Activated T-cell treated with anti-CD3 and anti-CD28 coated beads for 48 hours (primary cell): ENCODE measurements around the gene SLC2A11.

Source experiments
- DNase-seq: peaks from one replicate; pipeline ENCODE4 v3.0.0-alpha.2; 2020; ENCODE audit warnings: low read depth

SLC2A11 gene, protein sequence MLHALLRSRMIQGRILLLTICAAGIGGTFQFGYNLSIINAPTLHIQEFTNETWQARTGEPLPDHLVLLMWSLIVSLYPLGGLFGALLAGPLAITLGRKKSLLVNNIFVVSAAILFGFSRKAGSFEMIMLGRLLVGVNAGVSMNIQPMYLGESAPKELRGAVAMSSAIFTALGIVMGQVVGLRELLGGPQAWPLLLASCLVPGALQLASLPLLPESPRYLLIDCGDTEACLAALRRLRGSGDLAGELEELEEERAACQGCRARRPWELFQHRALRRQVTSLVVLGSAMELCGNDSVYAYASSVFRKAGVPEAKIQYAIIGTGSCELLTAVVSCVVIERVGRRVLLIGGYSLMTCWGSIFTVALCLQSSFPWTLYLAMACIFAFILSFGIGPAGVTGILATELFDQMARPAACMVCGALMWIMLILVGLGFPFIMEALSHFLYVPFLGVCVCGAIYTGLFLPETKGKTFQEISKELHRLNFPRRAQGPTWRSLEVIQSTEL

GRCh38 chr22:23857606-23858483 is at the start of gene SLC2A11:
SLC2A11 (plus strand) TSS chr22:23857875; CDS start chr22:23858000, 125 bp downstream.
- DNase-seq, result peak; percentile 93

DNA sequence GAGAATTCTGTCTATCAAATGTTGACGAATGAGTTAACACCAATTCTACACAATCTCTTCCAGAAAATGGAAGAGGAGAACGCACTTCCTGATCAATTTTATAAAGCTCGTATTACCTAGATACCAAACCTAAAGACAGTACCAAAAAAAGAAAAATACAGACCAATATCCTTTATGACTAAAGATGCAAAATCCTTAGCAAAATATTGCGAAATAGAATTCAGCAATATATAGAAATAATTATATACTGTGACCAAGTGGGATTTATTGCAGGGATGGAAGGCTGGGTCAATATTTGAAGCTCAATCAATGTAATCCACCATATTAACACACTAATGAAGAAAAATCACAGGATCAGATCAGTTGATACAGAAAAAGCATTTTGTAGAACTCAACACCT is 45.3 kb upstream of the SLC2A11 start:
- DNase-seq, result no peak

DNA sequence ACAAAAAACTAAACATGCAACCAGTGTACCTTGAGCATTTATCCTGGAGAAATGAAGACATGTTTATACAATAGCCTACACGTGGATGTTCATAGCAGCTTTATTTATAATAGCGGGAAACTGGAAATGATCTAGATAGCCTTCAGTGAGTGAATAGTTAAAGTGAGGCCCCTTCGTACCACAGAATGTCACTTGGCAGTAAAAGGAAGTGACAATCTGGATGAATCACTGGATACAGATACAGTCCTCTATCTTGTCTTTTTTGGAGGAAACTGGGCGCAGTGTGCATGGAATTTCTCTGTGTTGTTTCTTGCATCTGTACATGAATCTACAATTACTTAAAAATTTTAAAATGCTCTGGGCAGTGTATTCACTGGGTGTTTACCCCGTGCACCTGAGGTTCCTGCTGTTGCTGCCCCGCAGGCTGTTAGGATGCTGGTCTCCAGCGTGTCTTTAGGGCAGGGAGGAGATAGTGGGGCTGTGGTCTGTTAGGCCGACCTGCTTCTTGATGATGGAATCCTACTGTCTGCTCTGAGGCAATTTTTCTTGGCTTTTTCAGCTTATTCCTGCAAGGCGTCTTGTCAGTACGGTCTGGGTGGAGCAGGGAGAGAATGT is 42.0 kb upstream of the SLC2A11 start:
- DNase-seq, result no peak

DNA sequence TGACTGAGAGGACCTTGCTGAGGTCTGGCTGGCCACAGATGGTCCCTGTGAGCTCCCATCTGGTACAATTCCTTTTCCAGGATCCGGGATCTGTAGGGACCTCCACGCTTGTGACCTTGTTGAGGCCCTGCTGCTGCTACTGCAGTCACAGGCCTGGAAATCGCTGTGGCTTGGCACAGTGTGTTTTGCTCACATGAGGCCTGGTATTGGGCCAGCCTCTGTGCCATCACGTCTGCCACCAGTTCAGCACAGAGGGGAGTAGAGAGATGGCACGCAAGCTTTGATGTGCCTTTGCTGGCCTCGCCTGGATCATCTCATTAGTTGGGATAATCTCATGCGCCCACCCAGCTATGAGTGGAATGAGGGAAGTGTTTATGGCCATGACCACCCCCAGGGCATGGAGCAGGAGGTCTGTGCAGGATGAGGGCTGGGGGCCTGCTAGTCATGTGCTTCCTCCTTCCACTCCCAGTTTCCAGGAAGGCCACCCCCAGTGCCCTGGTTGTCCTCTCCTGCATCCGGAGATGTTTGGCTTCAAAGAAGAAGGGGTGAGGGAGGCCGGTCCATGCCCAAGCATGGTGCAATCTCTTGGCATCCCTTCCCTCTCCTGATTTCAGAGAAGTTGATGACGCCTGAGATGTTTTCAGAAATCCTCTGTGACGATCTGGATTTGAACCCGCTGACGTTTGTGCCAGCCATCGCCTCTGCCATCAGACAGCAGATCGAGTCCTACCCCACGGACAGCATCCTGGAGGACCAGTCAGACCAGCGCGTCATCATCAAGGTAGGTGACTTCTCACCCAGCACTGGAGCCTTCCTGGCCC is 41.3 kb upstream of the SLC2A11 start:
- no peak for DNase-seq

GRCh38 chr22:23817146-23817545 is 40.5 kb upstream of the SLC2A11 start:
- no peak for DNase-seq

- no peak for DNase-seq
These were observed 39.1 kb upstream of the SLC2A11 start for GRCh38 chr22:23818541-23818940.

DNA sequence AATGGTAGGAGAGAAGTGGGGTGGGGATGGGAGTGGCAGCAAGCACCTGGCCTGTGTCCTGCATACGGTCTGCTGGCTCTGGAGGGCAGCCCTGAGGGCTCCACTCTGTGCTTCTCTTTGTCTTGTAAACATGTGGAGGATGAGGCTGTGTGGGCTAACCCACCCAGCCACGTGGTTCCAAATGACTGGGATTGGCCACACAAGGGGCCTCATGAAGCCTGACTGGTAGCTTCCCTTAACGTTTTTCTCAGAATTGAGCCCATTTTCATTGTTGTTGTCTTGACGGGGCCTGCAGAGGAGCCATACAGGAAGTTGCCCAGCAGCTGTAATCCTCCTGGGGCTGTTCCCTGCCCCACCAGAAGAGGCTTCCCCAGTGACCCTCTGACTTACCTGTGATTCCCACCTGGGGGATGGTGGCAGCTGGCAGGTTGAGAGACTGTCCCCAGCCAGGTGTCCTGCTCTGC is 36.9 kb upstream of the SLC2A11 start:
- no peak for DNase-seq

DNA sequence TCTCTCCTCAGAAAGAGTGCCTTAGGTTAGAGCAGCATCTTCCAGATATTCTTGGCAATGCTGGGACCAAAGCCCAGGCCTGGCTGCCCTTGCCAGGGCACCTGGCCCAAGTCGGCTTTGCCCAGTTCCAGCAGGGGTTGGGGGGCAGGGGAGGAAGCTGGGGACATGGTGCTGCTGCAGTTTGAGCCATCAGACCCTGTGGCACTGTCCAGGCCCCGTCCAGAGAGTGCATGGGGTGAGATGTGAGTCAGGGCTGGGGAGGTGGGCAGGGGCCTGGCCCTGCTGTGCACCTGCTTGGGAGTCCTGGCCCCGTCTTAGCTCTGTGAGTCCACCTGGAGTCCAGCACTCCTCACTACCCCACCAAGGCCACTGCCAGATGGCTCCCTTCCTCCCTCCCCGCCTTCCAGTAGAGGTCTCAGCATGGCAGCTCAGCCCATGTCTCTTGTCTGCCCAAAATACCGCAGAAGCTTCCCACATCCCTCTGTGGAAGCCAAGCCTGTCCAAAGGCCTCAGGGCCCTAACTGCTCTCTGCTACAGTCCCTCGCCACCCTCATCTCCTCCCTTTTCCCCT is 35.5 kb upstream of the SLC2A11 start:
- no peak for DNase-seq

GRCh38 chr22:23823331-23823791 is 34.3 kb upstream of the SLC2A11 start:
- DNase-seq, result no peak

- no peak for DNase-seq
These were observed 33.0 kb upstream of the SLC2A11 start for GRCh38 chr22:23824476-23825245.

GRCh38 chr22:23825246-23825905 is 32.3 kb upstream of the SLC2A11 start:
- DNase-seq, result no peak

DNA sequence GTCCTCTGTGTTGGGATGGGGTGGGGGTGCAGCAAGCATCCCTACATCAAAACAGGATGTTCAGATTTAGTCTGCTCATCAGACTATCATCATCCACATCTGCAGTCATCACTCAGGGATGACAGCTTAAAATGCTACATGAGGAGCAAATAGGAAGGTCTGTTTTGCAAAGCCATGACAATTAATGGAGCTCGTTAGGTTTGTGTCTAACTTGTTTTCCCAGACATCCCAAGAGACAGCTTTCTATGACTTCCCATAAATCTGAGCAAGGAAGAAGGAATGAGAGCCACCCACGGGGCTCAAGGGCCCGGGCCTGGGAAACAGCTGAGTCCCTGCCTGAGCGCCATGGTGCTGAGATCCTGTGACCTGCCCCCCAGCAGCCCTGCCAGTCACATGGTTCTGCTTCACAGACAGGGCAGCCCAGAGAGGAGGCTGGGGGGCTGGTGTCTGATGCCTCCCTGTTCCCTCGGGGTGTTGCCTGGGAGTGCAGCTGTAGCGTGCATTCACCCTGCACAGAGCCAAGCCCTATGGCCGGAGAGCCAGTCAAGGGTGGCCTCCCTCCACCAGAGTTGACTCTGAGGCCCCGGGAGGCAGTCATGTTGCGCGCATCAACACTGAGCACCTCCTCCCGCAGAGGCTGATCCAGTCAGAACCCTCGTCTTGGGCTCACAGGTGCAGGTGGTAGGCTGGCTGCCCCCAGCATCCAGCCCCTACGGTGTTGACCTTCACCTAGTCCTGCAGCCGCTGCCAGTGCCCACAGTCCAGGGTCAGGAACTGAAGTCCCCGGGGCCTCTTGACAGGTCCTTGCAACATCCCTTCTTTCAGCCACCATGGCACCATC is 30.9 kb upstream of the SLC2A11 start:
- no peak for DNase-seq

DNA sequence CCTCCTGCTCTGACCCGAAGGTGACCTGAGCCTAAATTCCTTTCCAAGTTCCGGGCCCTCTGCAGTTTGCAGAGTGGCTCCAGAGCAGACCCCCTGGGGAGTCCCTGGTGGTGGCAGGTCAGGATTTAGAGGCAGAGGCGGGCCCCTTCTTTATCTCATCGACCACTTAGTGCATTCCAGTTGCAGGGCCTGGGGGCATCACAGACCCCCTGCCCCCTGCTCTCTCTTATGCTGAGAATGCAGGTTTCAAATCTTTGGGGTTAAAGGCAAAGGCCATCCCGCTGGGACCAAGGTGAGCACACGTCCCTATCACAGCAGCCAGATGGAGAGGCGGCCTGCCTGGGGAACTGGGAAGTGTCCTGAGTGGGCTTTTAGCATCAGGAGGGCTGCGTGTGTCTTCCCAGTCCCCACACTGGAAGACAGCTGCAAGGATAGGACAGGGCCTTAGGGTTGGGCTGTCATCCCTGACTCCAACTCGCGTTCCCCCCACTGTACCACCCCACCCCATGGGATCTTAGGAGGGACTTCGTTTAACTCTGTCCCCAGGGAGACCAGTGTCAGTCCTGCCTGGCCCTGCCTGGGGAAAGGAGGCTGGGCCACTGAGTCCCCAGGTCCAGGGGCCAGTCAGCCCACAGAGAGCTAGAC is 30.2 kb upstream of the SLC2A11 start:
- DNase-seq, result no peak

DNA sequence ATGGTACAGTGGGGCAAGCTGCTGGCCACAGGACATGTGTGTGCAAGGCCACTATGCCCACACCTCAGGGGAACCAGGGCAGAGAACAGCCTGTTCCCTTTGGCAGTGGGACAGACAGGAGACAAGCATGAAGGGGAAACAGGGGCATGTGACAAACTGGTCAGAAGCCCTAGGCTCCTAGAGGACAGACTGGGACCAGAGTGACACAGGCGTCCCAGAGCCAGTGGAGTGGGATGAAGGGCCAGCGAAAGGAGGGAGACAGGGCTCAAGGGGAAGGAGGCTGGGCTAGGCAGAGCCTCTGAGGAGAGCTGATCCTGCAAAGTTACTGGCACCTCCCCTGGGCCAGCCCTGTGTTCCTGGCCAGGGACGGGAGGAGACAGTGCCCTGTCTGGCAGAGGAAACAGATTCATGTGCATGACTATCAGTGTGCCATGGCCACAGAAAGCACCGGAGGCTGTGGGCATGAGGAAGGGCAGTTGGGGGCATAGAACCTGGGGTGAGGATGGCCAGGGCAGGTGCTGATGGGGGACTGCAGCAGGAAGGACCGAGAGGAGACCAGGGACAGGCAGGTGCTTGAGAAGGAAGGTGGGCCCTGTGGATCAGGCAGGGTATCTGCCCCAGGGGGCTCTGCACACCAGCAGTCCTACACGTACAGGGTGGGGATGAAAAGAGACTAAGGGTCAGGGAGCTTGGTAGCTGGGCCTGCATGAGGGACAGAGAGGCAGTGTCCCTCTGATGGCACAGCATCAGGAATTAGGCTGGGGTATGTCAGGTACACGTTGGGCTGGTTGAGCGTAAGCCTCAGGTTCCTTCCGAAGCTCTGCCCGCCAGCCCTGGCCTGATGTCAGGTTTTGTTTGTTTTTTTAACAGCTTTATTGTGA is 28.6 kb upstream of the SLC2A11 start:
- DNase-seq, result no peak

- no peak for DNase-seq
These were observed 27.8 kb upstream of the SLC2A11 start for GRCh38 chr22:23829845-23830372.

- no peak for DNase-seq
These were observed 26.4 kb upstream of the SLC2A11 start for GRCh38 chr22:23831261-23831660.

- no peak for DNase-seq
These were observed 25.9 kb upstream of the SLC2A11 start for GRCh38 chr22:23831781-23832180.
